Measurements from ENCODE around the gene DYRK1A. TPM values are rescaled to one million over a fixed set of nuclear protein-coding genes. Genes with fewer than 3 reads are reported as not detected.

Gene DYRK1A
- total RNA-seq, 1 experiment from 2014 or later = 35.8 TPM

DNA sequence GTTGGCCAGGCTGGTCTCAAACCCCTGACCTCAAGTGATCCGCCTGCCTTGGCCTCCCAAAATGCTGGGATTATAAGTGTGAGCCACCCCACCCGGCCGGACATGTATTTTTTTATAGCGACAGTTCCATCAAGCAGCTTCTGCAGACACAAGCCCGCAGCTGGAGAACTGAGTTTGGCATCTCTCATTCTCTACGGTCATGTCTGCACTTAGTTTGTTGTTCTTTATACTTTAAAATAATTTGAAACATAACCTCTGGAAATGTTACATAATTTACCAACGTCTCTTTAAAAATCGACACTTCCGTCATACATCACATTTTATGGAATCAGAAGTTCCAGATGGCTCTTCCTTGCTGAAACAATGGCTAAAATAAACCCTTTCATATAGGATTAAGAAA lies 183.6 kb downstream of the DYRK1A start:
- DNase-seq (ENCODE audit: low spot score) = no peak

DNA sequence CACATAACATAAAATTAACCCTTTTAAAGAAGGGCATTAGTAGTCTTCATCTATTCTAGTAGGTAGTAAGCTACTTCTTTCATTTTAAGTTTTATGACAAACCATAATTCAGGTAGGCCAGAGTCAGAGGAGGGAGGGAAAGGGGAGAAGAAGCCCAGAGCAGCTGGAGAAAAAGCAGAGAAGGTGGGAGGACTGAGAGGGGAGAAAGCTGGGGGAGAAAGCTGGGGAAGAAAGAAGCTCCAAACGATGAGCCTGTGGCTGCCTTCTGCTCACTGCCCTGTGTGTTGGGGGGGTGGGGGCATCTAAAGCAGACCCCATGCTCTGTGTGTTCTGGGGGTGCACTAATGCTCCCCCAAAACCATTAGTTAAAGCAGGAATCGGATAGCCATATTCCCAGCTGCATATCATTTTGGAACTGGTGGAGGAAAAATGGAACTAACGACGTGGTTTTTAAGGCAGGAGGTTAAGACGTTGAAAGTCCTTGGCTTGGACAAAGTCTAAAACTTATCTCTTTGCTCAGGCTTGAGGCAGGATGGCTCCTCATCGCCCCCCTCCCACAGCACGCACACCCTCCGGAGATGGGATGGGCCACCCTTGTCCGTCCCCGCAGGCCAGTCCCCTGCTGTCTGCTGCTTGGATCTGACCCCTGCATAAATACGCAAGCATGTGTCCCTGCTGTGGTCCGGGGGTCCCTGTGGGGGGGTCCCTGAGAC lies 184.2 kb downstream of the DYRK1A start:
- no peak for DNase-seq (ENCODE audit: low spot score)

DNA sequence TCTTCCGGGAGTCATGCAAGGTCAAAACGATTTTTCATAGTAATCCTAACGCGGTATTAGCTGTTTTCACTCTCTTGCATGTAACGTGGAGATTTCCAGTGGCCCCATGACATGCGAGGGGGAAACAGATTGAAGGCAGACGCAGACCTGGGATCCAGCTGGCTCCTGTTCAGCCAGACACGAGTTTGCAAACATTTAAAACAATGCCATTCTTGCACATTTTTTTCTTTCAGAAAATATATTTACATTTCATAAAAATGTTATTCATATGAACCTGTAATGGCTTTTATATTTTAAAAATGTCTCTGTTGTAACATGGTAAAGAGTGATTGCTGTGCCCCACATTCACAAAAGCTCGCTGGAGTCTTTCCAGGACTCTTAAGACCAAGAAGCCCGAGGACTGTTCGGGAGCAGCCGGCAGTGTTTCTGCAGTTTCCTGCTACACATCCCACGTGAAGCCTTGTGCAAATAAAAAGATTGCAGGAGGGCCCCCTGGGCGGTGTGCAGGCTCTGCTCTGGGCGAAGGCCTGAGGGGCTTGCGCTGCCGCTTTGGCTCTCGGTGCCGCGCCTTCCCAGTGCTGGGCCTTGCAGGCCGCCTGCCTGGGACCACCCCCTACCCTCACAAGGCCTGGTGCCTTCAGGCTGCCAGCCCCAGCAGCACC lies 184.9 kb downstream of the DYRK1A start:
- DNase-seq (ENCODE audit: low spot score) = no peak

DNA sequence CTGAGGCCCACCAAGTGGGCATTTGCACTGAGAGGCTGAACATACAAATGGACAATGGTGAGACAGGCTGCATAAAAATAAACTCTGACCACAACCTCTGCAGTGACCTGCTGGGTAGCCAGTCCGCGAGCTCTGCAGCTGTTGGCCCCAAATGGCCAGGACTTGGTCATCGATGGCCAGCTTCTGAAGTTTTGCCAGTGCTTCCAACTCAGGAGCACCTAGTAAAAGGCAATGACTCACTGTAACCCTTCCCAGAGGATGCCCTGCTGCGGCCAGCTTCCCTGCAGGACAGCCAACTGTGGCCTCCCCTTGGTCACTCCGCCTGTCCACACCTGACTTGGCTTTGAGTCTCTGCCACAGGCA lies 185.4 kb downstream of the DYRK1A start:
- no peak for DNase-seq (ENCODE audit: low spot score)

DNA sequence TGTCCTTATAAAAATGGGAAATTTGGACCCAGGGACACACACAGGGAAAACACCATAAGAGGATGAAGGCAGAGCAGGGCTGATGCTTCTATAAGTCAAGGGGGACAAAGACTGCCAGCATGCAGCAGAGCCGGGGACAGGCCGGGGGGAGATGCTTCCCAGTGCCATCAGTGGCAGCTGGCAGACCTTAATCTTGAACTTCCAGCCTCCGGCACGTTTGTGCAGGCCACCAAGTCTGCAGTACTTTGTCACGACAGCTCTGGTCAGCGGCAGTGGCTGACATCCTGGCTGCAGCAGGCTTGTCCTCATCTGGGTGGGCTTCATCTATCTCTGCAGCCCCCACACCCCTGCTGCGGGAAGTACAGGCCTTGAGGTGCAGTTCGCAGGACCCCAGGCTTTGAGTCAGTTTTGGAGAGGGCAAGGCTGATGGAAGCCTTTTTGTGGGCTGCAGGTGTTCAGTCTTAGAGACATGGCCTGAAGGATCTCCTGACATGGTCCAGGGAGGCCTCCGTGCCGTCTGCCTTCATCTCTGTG lies 186.0 kb downstream of the DYRK1A start:
- no peak for DNase-seq (ENCODE audit: low spot score)

DNA sequence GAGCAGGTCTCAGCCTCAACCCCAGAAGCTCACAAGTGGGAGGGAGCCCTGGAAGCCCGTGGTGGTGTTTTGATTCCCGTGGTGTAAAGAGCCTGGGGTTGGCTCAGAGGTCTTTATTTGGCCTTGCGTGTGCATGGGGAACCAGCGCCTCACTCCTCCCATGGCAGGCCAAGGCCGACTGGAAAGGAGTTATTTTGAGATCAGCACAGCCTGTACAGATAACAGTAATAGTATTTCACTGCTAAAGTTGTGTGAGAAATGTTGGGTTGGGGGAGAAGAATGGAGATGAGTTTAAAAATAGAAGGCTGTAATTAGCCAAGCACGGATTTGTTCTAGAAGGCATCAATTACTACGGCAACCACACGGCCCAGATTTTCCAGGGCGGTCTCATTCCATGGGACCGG lies 186.5 kb downstream of the DYRK1A start:
- no peak for DNase-seq (ENCODE audit: low spot score)

DNA sequence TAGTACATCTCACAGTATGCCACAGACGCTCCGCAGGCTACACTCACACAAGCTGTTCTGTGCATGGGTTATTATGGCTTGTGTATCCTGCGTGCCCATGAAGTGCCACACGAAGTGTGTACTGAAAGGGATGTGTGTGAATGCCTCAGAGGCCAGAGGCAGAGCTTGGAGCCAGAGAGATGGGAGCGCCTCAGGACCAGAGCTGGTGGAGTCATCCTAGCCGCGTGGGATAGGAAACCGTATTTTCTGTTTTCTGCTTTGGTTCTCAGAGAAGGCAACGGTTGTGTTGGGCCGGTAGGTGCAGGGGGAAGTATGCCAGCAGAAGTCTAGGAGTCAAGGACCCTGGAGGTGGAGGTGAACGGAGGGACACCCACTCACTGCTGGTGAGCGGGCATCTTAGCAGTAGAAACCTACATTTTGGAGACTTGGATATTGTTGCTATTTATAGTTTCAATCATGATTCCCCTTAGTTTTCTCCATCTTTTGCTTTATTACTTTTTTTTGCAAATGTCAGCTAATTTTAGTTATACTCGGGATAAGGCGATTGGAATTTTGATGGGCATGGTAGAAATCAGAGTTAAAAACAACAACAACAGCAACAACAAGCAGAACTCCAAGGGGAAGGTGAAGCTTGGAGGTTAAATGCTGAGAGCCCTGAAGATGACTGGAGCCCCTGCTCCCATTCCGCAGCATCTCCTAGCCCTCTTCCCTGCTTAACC lies 188.2 kb downstream of the DYRK1A start:
- no peak for DNase-seq (ENCODE audit: low spot score)

DNA sequence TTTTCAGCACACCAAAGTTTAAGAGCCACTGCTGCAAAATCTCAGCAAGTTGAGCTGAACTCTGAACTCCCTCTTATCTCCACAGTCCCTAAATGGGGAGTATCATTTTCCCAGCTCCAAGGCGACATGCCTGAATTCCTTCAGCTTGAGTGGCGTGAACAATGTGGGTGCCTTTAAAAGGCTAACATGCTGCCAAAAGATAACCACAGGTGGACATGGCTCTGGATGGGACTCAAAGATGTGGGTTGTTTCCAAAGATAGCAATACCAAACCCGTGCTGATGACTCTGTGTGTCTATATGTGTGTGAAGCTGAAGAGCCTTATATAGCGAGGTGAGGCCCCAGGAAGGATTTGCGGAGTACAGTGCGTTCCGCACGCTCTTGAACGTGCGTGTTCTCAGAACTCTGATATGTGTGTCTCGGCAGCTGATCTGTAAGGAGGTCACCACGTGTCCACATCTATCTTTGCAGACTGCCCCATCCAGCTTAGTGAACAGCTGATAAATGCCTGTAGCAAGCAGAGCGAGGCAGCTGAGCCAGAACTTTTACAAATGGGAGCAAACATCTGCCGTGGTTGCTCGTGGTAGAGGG lies 189.2 kb downstream of the DYRK1A start:
- DNase-seq (ENCODE audit: low spot score) = no peak

DNA sequence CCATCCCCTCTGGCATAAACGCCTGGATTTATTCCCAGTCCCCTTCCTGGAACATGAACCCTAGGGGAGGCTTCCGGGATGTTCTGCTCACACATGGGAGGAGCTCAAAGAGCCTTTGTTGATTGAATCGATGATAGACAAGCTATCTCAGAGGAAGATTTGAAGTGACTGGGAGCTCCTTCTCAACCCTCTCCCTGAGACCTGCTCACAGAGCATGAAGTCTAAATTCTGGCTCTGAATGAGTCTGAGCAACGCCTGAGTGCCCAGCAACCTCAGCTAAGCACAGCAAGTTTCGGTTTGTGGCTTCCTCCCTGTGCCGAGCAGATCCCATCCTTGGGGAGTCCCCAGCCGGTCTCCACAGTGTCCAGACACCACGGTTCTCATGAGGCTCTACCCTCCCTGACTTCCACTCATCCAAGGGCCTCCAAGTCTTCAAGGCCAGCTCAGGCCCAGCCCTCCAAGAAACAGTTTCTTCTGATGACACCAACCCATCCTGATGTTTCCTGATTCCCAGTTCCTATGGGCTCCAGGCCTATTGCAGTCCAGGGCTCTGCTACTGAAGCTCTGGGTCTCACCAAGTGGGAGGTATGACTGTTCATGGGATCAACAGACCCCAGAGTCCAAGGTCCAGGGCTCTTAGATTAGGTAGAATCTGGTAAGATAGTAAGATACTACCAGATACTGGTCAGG lies 190.8 kb downstream of the DYRK1A start:
- DNase-seq (ENCODE audit: low spot score) = no peak

DNA sequence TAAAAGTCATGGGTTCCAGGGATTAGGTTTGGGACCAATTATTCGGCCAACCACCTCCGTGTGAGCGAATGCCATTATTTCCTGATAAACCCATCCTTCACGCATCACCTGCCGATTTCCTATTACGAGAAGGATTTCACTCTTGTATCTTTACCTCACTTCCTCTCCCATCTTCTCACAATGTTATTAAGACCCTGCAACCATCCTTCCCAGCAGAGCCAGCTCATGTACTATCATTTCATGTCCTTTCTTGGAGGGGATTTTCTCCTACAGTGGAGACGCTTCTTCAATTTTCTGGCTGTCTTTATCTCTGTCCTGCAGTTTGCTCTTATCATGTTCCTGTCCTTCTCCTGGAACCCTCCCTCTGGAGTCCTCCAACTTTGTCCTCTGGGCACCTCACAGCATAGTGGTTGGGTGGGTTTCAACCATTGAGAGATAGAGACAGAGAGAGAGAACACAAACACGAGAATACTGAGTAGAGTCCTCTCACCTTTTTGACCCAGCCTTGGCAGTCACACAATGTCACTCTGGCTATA lies 192.2 kb downstream of the DYRK1A start:
- DNase-seq (ENCODE audit: low spot score) = no peak

DNA sequence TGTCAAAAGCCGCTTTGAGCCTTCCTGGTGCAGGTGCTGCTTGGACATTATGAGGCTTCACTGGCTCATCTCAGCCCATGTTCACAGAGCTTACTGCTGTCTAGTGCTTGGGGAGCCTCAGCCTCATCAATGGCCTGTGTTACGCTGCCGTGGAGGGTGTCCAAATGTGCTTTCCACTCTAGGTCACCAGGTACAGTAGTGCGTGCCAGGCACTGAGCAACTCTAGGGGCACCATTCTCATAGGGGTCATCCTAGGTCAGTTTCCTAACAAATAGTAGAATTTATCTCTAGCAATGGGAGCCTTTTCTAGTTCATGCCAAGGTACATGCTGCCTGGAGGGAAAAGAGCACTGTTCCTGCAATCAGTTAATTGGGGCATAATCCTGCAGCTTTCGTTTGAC lies 193.8 kb downstream of the DYRK1A start:
- no peak for DNase-seq (ENCODE audit: low spot score)

DNA sequence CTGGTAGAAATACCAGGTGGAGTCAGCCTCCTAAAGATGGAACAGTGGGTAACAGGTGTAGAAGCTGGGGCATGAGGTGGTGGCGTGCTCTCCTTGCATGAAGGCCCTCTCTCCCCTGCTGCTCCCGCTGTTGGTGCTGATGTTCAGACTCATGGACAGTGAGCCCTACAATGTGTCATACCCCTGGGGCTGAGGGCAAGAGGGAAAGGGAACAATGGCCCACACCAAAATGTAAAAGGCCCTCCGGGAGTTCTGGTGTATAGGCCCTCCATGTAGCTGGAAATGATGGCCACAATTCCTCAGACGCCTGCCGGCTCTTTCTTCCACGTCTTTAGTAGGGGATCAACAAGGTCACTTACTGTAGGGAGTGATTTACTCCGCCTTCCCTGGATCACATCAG lies 194.9 kb downstream of the DYRK1A start:
- DNase-seq (ENCODE audit: low spot score) = no peak

DNA sequence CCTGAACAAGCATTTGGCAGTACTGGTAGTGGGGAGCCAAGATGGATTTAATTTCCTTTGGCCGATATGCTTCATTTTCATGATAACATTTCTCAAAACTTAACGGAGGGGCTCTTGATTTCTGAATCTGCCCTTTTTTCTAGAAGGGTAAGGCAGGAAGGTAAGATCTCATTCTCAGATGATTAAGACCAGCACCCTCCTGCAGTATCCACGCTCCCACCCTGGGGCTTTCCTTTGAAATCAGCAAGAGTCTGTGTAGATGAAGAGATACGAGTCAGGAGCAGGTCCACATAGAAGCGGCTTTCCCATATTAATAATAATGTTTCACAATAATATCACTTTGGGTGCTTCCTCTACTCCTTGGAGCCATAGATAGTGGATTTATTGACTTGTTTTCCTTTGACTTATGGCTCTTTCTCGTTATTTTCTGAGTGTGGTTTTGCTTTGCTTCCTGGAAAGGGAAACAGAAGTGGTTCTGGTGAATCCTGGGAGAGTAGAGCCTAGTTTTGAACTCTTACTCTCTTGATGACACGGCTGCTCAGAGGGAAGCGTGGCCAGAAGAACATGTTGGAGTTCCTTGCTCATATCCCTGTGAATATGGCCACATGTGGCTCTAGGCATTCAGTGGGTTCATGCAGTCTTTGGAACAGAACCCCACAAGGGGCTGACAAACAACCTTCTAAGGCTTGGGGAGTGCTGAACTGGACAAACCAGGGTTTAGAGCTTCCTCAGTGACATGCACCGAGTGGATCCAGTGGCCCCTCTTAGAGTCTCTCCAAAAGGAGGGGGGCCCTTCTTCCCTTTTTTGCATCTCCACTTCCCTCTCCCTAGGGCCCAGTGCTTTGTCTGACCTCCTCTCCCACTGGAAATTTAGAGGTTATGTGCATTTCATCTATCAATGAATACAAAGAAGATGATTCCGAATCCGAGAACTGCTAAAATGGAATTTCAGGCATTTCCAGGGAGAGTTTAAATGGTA lies 195.7 kb downstream of the DYRK1A start:
- no peak for DNase-seq (ENCODE audit: low spot score)

DNA sequence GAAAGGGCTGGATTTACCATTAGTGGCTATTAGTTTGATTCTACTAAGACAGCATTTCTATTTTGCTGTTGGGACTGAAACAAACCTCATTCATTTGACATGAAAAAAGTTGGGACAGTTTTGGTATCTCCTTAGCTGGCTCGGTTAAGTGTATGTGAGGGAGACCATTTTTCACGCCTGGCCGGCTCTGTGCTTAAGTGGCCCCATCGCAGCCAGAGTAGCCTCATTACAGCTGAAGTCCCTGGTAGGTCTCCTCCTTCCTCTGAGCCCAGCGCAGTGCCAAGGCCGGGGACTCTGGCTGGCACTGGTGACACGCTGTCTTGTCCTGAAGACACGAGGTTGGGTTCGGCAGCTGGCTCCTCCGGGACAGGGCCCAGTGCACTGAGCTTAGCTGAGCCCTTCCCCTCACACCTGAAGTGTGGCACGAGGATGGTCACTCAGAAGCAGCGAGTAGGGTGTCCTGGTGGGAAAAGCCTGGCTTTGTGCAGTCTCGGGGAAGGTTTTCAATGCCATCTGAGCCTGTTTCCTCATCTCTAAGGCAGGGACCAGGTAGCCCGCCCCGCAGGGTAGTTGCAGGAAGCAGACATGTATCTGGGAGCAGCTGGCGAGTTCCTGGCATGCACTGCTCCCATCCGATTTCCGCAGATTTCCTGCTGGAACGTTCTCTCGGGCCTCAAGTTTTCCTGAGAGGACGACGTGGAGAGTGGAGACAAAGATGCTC lies 196.5 kb downstream of the DYRK1A start:
- DNase-seq (ENCODE audit: low spot score) = no peak

DNA sequence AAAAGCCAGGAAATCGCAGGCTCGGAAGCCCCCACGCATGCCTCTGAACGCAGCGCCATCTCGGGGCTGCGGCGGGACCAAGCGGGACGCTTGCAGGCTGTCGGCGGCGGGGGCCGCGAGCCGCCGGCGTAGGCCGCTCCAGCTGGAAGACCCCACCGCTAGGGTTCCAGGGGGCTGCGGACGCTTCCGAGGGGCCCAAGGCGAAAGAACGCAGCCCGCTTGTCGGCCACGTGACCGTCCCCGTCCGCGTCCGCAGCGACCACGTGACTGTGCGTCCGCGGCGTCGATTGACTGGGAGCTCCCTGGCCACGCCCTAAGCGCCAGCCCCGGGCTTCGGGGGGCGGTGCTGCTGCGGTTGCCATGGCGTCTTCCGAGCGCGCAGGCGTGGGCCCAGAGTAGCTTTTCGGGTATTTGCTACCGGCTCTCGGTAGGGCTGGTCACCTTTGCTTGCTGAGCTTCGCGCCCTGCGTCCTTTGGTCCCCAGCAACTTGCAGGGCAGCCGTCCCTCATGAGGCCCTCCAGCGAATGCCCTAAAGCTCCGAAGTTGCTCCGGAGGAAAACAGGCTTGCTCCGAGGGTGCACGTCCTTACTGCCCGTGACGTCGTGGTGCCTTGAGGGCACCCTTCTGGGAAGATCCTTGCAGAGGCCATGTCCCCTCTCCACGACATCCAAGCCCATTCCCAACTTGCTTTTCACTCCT lies 197.2 kb downstream of the DYRK1A start:
- peak; percentile 60 for DNase-seq (ENCODE audit: low spot score)

DNA sequence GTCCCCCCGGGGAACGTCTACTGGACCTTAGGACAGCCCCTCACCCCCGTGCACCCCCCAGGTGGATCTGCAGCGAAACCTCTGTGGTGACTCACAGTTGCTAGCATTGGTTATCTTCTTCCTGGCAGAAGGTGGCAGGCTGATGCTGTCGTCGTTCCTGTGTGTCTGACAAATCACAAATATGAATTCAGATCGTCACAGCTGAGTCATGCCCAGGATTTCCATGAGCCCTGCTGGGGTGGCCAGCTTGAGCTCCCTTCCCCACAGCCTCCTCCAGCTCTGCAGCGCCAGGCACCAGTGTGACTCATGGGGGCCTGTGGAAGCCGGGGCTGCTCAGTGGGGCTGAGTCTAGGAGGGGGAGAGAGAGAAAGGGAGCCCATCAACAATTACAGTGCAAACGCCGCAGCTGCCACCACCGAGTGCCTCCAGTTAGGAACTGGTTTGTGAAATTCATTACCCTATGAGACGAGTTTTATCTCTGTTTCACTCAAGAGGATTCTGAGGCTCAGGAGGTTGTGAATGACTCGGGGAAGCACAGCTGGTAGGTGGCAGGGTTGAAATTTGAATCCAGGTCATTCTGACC lies 197.9 kb downstream of the DYRK1A start:
- DNase-seq (ENCODE audit: low spot score) = peak; percentile 72

DNA sequence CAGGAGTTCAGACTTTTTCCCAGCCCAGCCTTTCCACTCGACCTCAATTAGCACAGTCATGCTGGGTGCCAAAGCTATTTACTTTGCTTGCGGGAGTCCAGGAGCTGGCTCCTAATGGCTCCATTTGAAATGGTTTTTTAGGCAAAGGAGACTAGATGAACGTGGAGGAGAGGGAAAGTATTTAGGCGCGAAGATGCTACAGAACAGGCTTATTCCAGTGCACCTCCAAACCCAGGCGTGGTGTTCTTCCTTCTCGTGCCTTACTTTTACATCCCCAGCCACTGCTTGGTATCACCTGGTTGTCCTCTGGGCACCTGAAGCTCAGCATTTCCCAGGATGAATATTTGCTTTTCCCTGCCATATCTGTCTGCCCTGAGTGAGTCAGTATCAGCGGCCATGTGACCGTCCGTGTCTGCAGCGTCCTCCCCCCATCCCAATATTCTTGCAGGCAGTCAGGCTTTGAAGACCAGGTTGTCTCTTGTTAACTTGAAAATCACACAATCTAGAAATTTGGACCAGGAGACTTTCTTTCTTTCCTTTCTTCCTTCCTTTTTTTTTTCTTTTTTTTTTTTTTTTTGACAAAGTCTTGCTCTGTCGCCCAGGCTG lies 198.5 kb downstream of the DYRK1A start:
- peak; percentile 15 for DNase-seq (ENCODE audit: low spot score)

Data from HT-29 (cell line).